Neural cell (in vitro differentiated cells): Measurements from ENCODE around the gene LY6G6F. TPM values are rescaled to one million over a fixed set of nuclear protein-coding genes. Genes with fewer than 3 reads are reported as not detected.

Experiments
- H2AFZ ChIP-seq: fragments of 200-600, 300-800 bp; sonication (generic), shearing (Covaris generic); 2 replicates; pipeline ENCODE4 v1.6.0; 2014; ENCODE audit warnings: low read depth, mild to moderate bottlenecking, antibody characterized with exemption, low read length, moderate library complexity
- H3F3A ChIP-seq: fragments of 200-600 bp; shearing (Covaris generic); 2 replicates; pipeline ENCODE4 v1.6.1; 2016; ENCODE audit warnings: mild to moderate bottlenecking, moderate library complexity, mixed read lengths, antibody characterized with exemption, low read length; ENCODE audit not compliant: insufficient read depth, poor library complexity, severe bottlenecking
- H3K27ac ChIP-seq: fragments of 200-600, 300-800 bp; sonication (generic), shearing (Covaris generic); 2 replicates; pipeline ENCODE4 v1.5.1; 2014; ENCODE audit warnings: mild to moderate bottlenecking, low read length, moderate library complexity
- H3K27me3 ChIP-seq: fragments of 300-800, 200-600 bp; sonication (generic), shearing (Covaris generic); 2 replicates; pipeline ENCODE4 v1.6.0; 2014; ENCODE audit warnings: mild to moderate bottlenecking, low read depth, low read length, moderate library complexity; ENCODE audit not compliant: insufficient read depth
- H3K36me3 ChIP-seq: fragments of 300-800, 200-600 bp; sonication (generic), shearing (Covaris generic); 2 replicates; pipeline ENCODE4 v1.5.1; 2014; ENCODE audit warnings: mild to moderate bottlenecking, antibody characterized with exemption, low read length, moderate library complexity; ENCODE audit not compliant: insufficient read depth
- H3K4me2 ChIP-seq: fragments of 300-800, 200-600 bp; sonication (generic), shearing (Covaris generic); 2 replicates; pipeline ENCODE4 v1.6.0; 2014; ENCODE audit warnings: mild to moderate bottlenecking, low read length
- H3K4me3 ChIP-seq: fragments of 300-800, 200-600 bp; sonication (generic), shearing (Covaris generic); 2 replicates; pipeline ENCODE4 v1.5.1; 2014; ENCODE audit warnings: mild to moderate bottlenecking, low read length, moderate library complexity
- H3K79me2 ChIP-seq: fragments of 200-600 bp; shearing (Covaris generic); replicated peaks from 2 replicates; pipeline ENCODE4 v1.6.0; 2014; ENCODE audit warnings: mild to moderate bottlenecking, low read length, moderate library complexity; ENCODE audit not compliant: insufficient read depth
- H3K9ac ChIP-seq: fragments of 300-800, 200-600 bp; sonication (generic), shearing (Covaris generic); 2 replicates; pipeline ENCODE4 v1.6.1; 2016; ENCODE audit warnings: mild to moderate bottlenecking, low read length, mixed read lengths
- H3K9me2 ChIP-seq: fragments of 200-600 bp; shearing (Covaris generic); 2 replicates; pipeline ENCODE4 v1.6.1; 2016; ENCODE audit warnings: mild to moderate bottlenecking, low read length, mixed read lengths; ENCODE audit not compliant: insufficient read depth
- H3K9me3 ChIP-seq: fragments of 200-600, 300-800 bp; sonication (generic), shearing (Covaris generic); 2 replicates; pipeline ENCODE4 v1.6.1; 2016; ENCODE audit warnings: mild to moderate bottlenecking, mixed run types, low read length, moderate library complexity, mixed read lengths
- H4K20me1 ChIP-seq: fragments of 200-600 bp; shearing (Covaris generic); 2 replicates; pipeline ENCODE4 v1.6.1; 2016; ENCODE audit warnings: mild to moderate bottlenecking, mixed run types; ENCODE audit not compliant: insufficient read depth
- EP300 ChIP-seq: fragments of 450-650 bp; conservative IDR thresholded peaks from 2 replicates; pipeline ENCODE4 v1.6.1; 2014; ENCODE audit warnings: antibody characterized with exemption, mild to moderate bottlenecking, moderate library complexity; ENCODE audit not compliant: poor library complexity, severe bottlenecking
- EZH2 ChIP-seq: fragments of 200-600, 300-800 bp; shearing (Covaris generic), sonication (generic); IDR thresholded peaks from 2 replicates; pipeline ENCODE4 v1.6.1; 2014; ENCODE audit warnings: antibody characterized with exemption, low read length, borderline replicate concordance, mild to moderate bottlenecking; ENCODE audit not compliant: insufficient read depth, poor library complexity, severe bottlenecking
- MXI1 ChIP-seq: fragments of 450-650 bp; conservative IDR thresholded peaks from 2 replicates; pipeline ENCODE4 v1.6.1; 2014; ENCODE audit warnings: antibody characterized with exemption, mild to moderate bottlenecking; ENCODE audit not compliant: poor library complexity, severe bottlenecking
- POLR2AphosphoS5 ChIP-seq: IDR thresholded peaks from 2 replicates; pipeline ENCODE4 v1.6.1; 2012
- RAD21 ChIP-seq: fragments of 450-650 bp; conservative IDR thresholded peaks from 2 replicates; pipeline ENCODE4 v1.6.1; 2014; ENCODE audit warnings: antibody characterized with exemption, mild to moderate bottlenecking, moderate library complexity
- SMC3 ChIP-seq: fragments of 450-650 bp; conservative IDR thresholded peaks from 2 replicates; pipeline ENCODE4 v1.6.1; 2014; ENCODE audit warnings: antibody characterized with exemption, mild to moderate bottlenecking, moderate library complexity; ENCODE audit not compliant: poor library complexity
- TAF1 ChIP-seq: IDR thresholded peaks from 2 replicates; pipeline ENCODE4 v1.6.1; 2012; ENCODE audit warnings: low read depth
- polyA plus RNA-seq: library from polyadenylated mRNA; depleted of rRNA; stranded (reverse); fragments of >200 nt; gene quantifications from 2 replicates; pipeline ENCODE4 v1.2.3, GENCODE V29; 2014
- TF ChIP-seq, protein P1 (sequence below): IDR thresholded peaks from 2 replicates; pipeline ENCODE4 v1.6.1; 2012; ENCODE audit warnings: borderline replicate concordance
- TF ChIP-seq, protein P2 (sequence below): fragments of 450-650 bp; IDR thresholded peaks from 2 replicates; pipeline ENCODE4 v1.5.1; 2014; ENCODE audit warnings: antibody characterized with exemption, mild to moderate bottlenecking, moderate library complexity; ENCODE audit not compliant: poor library complexity, severe bottlenecking

LY6G6F gene
- polyA plus RNA-seq, 1 donor from 2014 or later: not detected

DNA sequence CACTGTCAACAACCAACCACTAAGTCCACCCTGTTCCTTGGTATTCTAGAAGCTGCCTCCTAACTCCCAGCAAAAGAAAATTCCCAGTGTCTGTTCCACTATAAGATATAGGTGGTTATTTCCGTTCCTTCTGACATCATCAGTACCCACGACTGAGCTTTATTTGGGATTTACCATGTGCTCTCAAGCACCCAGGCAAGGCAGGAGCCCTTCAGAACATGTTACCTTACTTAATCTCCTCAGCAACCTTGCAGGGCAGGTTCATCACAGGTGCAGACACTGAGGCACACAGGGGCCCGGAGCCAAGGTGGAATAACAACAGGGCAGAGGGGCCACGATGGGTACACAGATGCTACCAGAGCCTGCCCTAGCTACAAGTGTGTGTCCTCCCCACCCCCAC lies 14.3 kb upstream of the LY6G6F start:
- no peak overlapping the region for H2AFZ ChIP-seq
- no peak overlapping the region for H3K4me2 ChIP-seq
- no peaks in the 10 kb centered on the region for H3K27me3 ChIP-seq
- H3K9me3 ChIP-seq: no peaks in the 10 kb centered on the region
- H4K20me1 ChIP-seq: no peaks in the 10 kb centered on the region
- H3K4me3 ChIP-seq: no peak overlapping the region
- no peaks in the 10 kb centered on the region for H3K79me2 ChIP-seq
- H3F3A ChIP-seq: no peaks in the 10 kb centered on the region
- no peaks in the 10 kb centered on the region for H3K36me3 ChIP-seq
- TF ChIP-seq, protein P1, sequence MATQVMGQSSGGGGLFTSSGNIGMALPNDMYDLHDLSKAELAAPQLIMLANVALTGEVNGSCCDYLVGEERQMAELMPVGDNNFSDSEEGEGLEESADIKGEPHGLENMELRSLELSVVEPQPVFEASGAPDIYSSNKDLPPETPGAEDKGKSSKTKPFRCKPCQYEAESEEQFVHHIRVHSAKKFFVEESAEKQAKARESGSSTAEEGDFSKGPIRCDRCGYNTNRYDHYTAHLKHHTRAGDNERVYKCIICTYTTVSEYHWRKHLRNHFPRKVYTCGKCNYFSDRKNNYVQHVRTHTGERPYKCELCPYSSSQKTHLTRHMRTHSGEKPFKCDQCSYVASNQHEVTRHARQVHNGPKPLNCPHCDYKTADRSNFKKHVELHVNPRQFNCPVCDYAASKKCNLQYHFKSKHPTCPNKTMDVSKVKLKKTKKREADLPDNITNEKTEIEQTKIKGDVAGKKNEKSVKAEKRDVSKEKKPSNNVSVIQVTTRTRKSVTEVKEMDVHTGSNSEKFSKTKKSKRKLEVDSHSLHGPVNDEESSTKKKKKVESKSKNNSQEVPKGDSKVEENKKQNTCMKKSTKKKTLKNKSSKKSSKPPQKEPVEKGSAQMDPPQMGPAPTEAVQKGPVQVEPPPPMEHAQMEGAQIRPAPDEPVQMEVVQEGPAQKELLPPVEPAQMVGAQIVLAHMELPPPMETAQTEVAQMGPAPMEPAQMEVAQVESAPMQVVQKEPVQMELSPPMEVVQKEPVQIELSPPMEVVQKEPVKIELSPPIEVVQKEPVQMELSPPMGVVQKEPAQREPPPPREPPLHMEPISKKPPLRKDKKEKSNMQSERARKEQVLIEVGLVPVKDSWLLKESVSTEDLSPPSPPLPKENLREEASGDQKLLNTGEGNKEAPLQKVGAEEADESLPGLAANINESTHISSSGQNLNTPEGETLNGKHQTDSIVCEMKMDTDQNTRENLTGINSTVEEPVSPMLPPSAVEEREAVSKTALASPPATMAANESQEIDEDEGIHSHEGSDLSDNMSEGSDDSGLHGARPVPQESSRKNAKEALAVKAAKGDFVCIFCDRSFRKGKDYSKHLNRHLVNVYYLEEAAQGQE: no peak
- TF ChIP-seq SMC3 (no peak), EZH2 (no peak), POLR2AphosphoS5 (no peak), MXI1 (no peak), TAF1 (no peak), EP300 (no peak), RAD21 (no peak)
- TF ChIP-seq, protein P2, sequence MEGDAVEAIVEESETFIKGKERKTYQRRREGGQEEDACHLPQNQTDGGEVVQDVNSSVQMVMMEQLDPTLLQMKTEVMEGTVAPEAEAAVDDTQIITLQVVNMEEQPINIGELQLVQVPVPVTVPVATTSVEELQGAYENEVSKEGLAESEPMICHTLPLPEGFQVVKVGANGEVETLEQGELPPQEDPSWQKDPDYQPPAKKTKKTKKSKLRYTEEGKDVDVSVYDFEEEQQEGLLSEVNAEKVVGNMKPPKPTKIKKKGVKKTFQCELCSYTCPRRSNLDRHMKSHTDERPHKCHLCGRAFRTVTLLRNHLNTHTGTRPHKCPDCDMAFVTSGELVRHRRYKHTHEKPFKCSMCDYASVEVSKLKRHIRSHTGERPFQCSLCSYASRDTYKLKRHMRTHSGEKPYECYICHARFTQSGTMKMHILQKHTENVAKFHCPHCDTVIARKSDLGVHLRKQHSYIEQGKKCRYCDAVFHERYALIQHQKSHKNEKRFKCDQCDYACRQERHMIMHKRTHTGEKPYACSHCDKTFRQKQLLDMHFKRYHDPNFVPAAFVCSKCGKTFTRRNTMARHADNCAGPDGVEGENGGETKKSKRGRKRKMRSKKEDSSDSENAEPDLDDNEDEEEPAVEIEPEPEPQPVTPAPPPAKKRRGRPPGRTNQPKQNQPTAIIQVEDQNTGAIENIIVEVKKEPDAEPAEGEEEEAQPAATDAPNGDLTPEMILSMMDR: no peak
- no peak overlapping the region for H3K9ac ChIP-seq
- H3K9me2 ChIP-seq: no peaks in the 10 kb centered on the region
- H3K27ac ChIP-seq: no peak overlapping the region

DNA sequence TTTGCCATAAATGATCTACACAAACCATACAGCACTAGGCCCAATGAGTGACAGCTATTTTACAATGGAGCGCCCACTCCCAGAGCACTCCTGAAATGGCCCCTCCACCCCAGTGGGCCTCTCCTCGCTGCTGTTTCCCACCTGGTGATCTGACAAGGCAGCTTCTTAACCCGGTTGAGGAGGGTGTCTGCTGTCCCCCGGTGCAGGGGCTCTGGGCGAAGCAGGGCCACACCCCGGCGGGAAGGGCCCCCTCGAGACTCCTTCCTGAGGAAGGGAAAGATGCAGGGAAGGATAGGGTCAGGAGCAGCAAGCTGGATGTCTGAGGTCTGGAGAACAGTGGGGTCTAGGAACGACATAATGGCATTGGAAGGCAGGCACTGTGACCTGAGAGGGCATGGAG lies 13.8 kb upstream of the LY6G6F start:
- no peak overlapping the region for H3K27ac ChIP-seq
- no peak for TF ChIP-seq EP300
- TF ChIP-seq EZH2: no peak
- TF ChIP-seq TAF1: no peak
- no peak for TF ChIP-seq MXI1
- TF ChIP-seq SMC3: no peak
- TF ChIP-seq, protein P1: no peak
- no peak for TF ChIP-seq POLR2AphosphoS5
- TF ChIP-seq, protein P2: no peak
- TF ChIP-seq RAD21: no peak
- no peaks in the 10 kb centered on the region for H4K20me1 ChIP-seq
- no peak overlapping the region for H3K4me2 ChIP-seq
- no peaks in the 10 kb centered on the region for H3K27me3 ChIP-seq
- no peaks in the 10 kb centered on the region for H3K36me3 ChIP-seq
- H3K79me2 ChIP-seq: no peaks in the 10 kb centered on the region
- no peak overlapping the region for H2AFZ ChIP-seq
- H3K4me3 ChIP-seq: no peak overlapping the region
- no peaks in the 10 kb centered on the region for H3K9me2 ChIP-seq
- H3K9ac ChIP-seq: no peak overlapping the region
- no peaks in the 10 kb centered on the region for H3F3A ChIP-seq
- H3K9me3 ChIP-seq: no peaks in the 10 kb centered on the region
